SK-N-SH (cell line): Measurements from ENCODE around the gene IL18R1.

Experiments used
- FOXJ3 ChIP-seq: sonication (generic); formaldehyde crosslinking; IDR thresholded peaks from 2 replicates; pipeline ENCODE4 v1.5.1; 2020; ENCODE audit warnings: mild to moderate bottlenecking, missing genetic modification reagents
- JUND ChIP-seq: IDR thresholded peaks from 2 replicates; pipeline ENCODE4 v1.4.0; 2012
- MAX ChIP-seq: IDR thresholded peaks from 2 replicates; pipeline ENCODE4 v1.4.0; 2012; ENCODE audit warnings: low read depth
- POLR2AphosphoS5 ChIP-seq: IDR thresholded peaks from 2 replicates; pipeline ENCODE4 v1.6.1; 2012; ENCODE audit warnings: low read depth, low read length
- TF ChIP-seq, protein P1 (sequence below): fragments of 200-600 bp; sonication (generic); IDR thresholded peaks from 2 replicates; pipeline ENCODE4 v1.6.1; 2017; ENCODE audit warnings: antibody characterized with exemption, mild to moderate bottlenecking, moderate library complexity

- TF ChIP-seq, protein P1, sequence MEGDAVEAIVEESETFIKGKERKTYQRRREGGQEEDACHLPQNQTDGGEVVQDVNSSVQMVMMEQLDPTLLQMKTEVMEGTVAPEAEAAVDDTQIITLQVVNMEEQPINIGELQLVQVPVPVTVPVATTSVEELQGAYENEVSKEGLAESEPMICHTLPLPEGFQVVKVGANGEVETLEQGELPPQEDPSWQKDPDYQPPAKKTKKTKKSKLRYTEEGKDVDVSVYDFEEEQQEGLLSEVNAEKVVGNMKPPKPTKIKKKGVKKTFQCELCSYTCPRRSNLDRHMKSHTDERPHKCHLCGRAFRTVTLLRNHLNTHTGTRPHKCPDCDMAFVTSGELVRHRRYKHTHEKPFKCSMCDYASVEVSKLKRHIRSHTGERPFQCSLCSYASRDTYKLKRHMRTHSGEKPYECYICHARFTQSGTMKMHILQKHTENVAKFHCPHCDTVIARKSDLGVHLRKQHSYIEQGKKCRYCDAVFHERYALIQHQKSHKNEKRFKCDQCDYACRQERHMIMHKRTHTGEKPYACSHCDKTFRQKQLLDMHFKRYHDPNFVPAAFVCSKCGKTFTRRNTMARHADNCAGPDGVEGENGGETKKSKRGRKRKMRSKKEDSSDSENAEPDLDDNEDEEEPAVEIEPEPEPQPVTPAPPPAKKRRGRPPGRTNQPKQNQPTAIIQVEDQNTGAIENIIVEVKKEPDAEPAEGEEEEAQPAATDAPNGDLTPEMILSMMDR = no peak
- no peak for TF ChIP-seq JUND
- no peak for TF ChIP-seq FOXJ3 (CRISPR knock-in tag)
- no peak for TF ChIP-seq MAX
- no peak for TF ChIP-seq POLR2AphosphoS5
Observed at GRCh38 chr2:102392096-102392495, 36.5 kb downstream of the IL18R1 start.
